A549 (cell line): ENCODE results near the gene ZNF846. TPM values are rescaled to one million over a fixed set of nuclear protein-coding genes. Genes with fewer than 3 reads are reported as not detected.

Experiments used
- polyA plus RNA-seq, 4 experiments: library from polyadenylated mRNA; depleted of rRNA in 3 of 4; stranded (reverse); fragments of >200 nt; fragmentation: RNase III in 1 of 4; extraction: RNeasy Plus Mini Kit Qiagen cat#74134 plus additional on column Dnase treatment in 1 of 4; gene quantifications; 2 replicates in 3 of 4; 3 replicates in 1 of 4; pipeline ENCODE4 v1.2.3, GENCODE V29; 2011 to 2017

Gene ZNF846
- polyA plus RNA-seq, 2 of the 4 experiments (the other 2 are of a cell fraction): 2.1 to 4.5 TPM

Other genes with a start within 250 kb of the ZNF846 start
- 2.7 and 3.0 TPM in 2 replicates for gene ZNF426, start 230.1 kb downstream of the ZNF846 start, polyA plus RNA-seq (2011; rRNA removed)
- 0.88 to 1.5 TPM (median 0.99 TPM) in 3 replicates for gene ZNF426, start 230.1 kb downstream of the ZNF846 start, polyA plus RNA-seq (2017; fragmentation: RNase III; extraction: RNeasy Plus Mini Kit Qiagen cat#74134 plus additional on column Dnase treatment)
- gene ZNF121, start 184.2 kb downstream of the ZNF846 start, polyA plus RNA-seq (2011; rRNA removed): 8.5 and 9.8 TPM in 2 replicates
- 5.1 to 6.4 TPM (median 5.1 TPM) in 3 replicates for gene ZNF121, start 184.2 kb downstream of the ZNF846 start, polyA plus RNA-seq (2017; fragmentation: RNase III; extraction: RNeasy Plus Mini Kit Qiagen cat#74134 plus additional on column Dnase treatment)
- gene ZNF561, start 147.5 kb downstream of the ZNF846 start, polyA plus RNA-seq (2011; rRNA removed): 21.8 and 22.0 TPM in 2 replicates
- gene ZNF561, start 147.5 kb downstream of the ZNF846 start, polyA plus RNA-seq (2017; fragmentation: RNase III; extraction: RNeasy Plus Mini Kit Qiagen cat#74134 plus additional on column Dnase treatment): 18.0 to 22.2 TPM (median 18.9 TPM) in 3 replicates
- gene ZNF562, start 93.6 kb downstream of the ZNF846 start, polyA plus RNA-seq (2011; rRNA removed): 14.0 and 16.1 TPM in 2 replicates
- gene ZNF562, start 93.6 kb downstream of the ZNF846 start, polyA plus RNA-seq (2017; fragmentation: RNase III; extraction: RNeasy Plus Mini Kit Qiagen cat#74134 plus additional on column Dnase treatment): 8.5 to 10.6 TPM (median 10.4 TPM) in 3 replicates
- 10.3 and 12.3 TPM in 2 replicates for gene FBXL12, start 50.3 kb upstream of the ZNF846 start, polyA plus RNA-seq (2011; rRNA removed)
- 10.5 to 11.9 TPM (median 10.5 TPM) in 3 replicates for gene FBXL12, start 50.3 kb upstream of the ZNF846 start, polyA plus RNA-seq (2017; fragmentation: RNase III; extraction: RNeasy Plus Mini Kit Qiagen cat#74134 plus additional on column Dnase treatment)
- gene UBL5, start 59.2 kb upstream of the ZNF846 start, polyA plus RNA-seq (2011; rRNA removed): 461 and 519 TPM in 2 replicates
- gene UBL5, start 59.2 kb upstream of the ZNF846 start, polyA plus RNA-seq (2017; fragmentation: RNase III; extraction: RNeasy Plus Mini Kit Qiagen cat#74134 plus additional on column Dnase treatment): 451 to 474 TPM (median 460 TPM) in 3 replicates
- 20.5 and 30.0 TPM in 2 replicates for gene PIN1, start 66.6 kb upstream of the ZNF846 start, polyA plus RNA-seq (2011; rRNA removed)
- gene PIN1, start 66.6 kb upstream of the ZNF846 start, polyA plus RNA-seq (2017; fragmentation: RNase III; extraction: RNeasy Plus Mini Kit Qiagen cat#74134 plus additional on column Dnase treatment): 56.6 to 61.0 TPM (median 58.5 TPM) in 3 replicates
- 6.5 and 6.6 TPM in 2 replicates for gene OLFM2, start 167.8 kb upstream of the ZNF846 start, polyA plus RNA-seq (2011; rRNA removed)
- gene OLFM2, start 167.8 kb upstream of the ZNF846 start, polyA plus RNA-seq (2017; fragmentation: RNase III; extraction: RNeasy Plus Mini Kit Qiagen cat#74134 plus additional on column Dnase treatment): 6.6 to 8.0 TPM (median 7.7 TPM) in 3 replicates
- gene COL5A3, start 241.8 kb upstream of the ZNF846 start, polyA plus RNA-seq (2011; rRNA removed): 0.11 and 0.12 TPM in 2 replicates
- 0.24 to 0.47 TPM (median 0.36 TPM) in 3 replicates for gene COL5A3, start 241.8 kb upstream of the ZNF846 start, polyA plus RNA-seq (2017; fragmentation: RNase III; extraction: RNeasy Plus Mini Kit Qiagen cat#74134 plus additional on column Dnase treatment)
- not detected in 2 replicates for gene RDH8, start 244.7 kb upstream of the ZNF846 start, polyA plus RNA-seq (2011; rRNA removed)
- 0.05 TPM in 1 of 3 replicates, not detected in the others for gene RDH8, start 244.7 kb upstream of the ZNF846 start, polyA plus RNA-seq (2017; fragmentation: RNase III; extraction: RNeasy Plus Mini Kit Qiagen cat#74134 plus additional on column Dnase treatment)